A549 (cell line): ENCODE results near the gene PRDM15. TPM values are rescaled to one million over a fixed set of nuclear protein-coding genes. Genes with fewer than 3 reads are reported as not detected.

Source experiments
- ATAC-seq, 2 experiments: fragments of 200-7000 bp in 1 of 2; fragments of >200 bp in 1 of 2; cut with Nextera tagmentation in 1 of 2; cut with Tn5 transposase in 1 of 2; 3 replicates each; pipeline versions ENCODE4 v1.8.0 to v1.9.1; 2018 to 2020; ENCODE audit warnings: mild to moderate bottlenecking in 1 of 2, moderate library complexity in 1 of 2
- CTCF ChIA-PET: fragments of 300-600 bp; sonication (Branson Sonifier 250); formaldehyde crosslinking; extraction: SDS; loops from one replicate; lab custom pipeline; 2021; ENCODE audit warnings: antibody characterized with exemption, inconsistent platforms; lab: Yijun Ruan, JAX
- POLR2A ChIA-PET: fragments of 350-600 bp; formaldehyde crosslinking; extraction: SDS; loops from one replicate; lab custom pipeline; 2021; ENCODE audit warnings: antibody characterized with exemption, inconsistent platforms; lab: Yijun Ruan, JAX
- DNase-seq, 2 experiments: peaks; one replicate each; pipeline versions ENCODE4 v3.0.0 to v3.0.0-alpha.2; 2011 to 2016; ENCODE audit warnings: low read depth in 1 of 2, low spot score in 1 of 2
- FAIRE-seq: peaks from 2 replicates; lab custom pipeline; 2011; peaks lifted over from hg19 to GRCh38; lab: Jason Lieb, UNC
- H3K27ac ChIP-seq, 2 experiments: fragments of >200 bp; sonication (Bioruptor Twin); formaldehyde crosslinking; 3 replicates each; pipeline ENCODE4 v1.5.1; 2016 to 2017
- H3K4me1 ChIP-seq: fragments of >200 bp; sonication (Bioruptor Twin); formaldehyde crosslinking; 3 replicates; pipeline ENCODE4 v1.6.1; 2016
- H3K4me2 ChIP-seq: fragments of >200 bp; sonication (Bioruptor Twin); formaldehyde crosslinking; 3 replicates; pipeline ENCODE4 v1.6.1; 2016
- H3K4me3 ChIP-seq: fragments of >200 bp; sonication (Bioruptor Twin); formaldehyde crosslinking; 3 replicates; pipeline ENCODE4 v1.5.1; 2016
- H3K9me3 ChIP-seq: fragments of >200 bp; sonication (Bioruptor Twin); formaldehyde crosslinking; 3 replicates; pipeline ENCODE4 v1.6.1; 2016
- BCL3 ChIP-seq: fragments of >200 bp; sonication (Bioruptor Twin); formaldehyde crosslinking; IDR thresholded peaks from 3 replicates; pipeline ENCODE4 v1.6.1; 2016
- CBX8 ChIP-seq: fragments of 200-600 bp; sonication (generic); IDR thresholded peaks from 2 replicates; pipeline ENCODE4 v1.6.1; 2016
- CEBPB ChIP-seq, 2 experiments: fragments of >200 bp in 1 of 2; sonication (Bioruptor Twin) in 1 of 2; formaldehyde crosslinking in 1 of 2; IDR thresholded peaks; 2 replicates each; pipeline ENCODE4 v1.6.1; 2012 to 2016
- CHD2 ChIP-seq: fragments of 150-350 bp; IDR thresholded peaks from 2 replicates; pipeline ENCODE4 v1.6.1; 2014; ENCODE audit warnings: low read length; ENCODE audit not compliant: partially characterized antibody
- CTCF ChIP-seq: fragments of >200 bp; sonication (Bioruptor Twin); formaldehyde crosslinking; IDR thresholded peaks from 3 replicates; pipeline ENCODE4 v1.5.1; 2016
- EHF ChIP-seq: fragments of 250-450 bp; sonication (Bioruptor Pico); IDR thresholded peaks from 2 replicates; pipeline ENCODE4 v1.5.0; 2020; ENCODE audit warnings: mild to moderate bottlenecking
- EP300 ChIP-seq, 2 experiments: fragments of >200 bp; sonication (Bioruptor Twin); formaldehyde crosslinking; IDR thresholded peaks; 2 replicates in 1 of 2; 3 replicates in 1 of 2; pipeline ENCODE4 v1.6.1; 2016 to 2017
- FOSB ChIP-seq: fragments of 250-450 bp; sonication (Bioruptor Pico); IDR thresholded peaks from 2 replicates; pipeline ENCODE4 v1.5.0; 2020; ENCODE audit warnings: mild to moderate bottlenecking, moderate library complexity
- FOXS1 ChIP-seq: fragments of 250-450 bp; sonication (Bioruptor Pico); IDR thresholded peaks from 2 replicates; pipeline ENCODE4 v1.5.0; 2020; ENCODE audit warnings: mild to moderate bottlenecking, moderate library complexity
- HOXA7 ChIP-seq: fragments of 250-450 bp; sonication (Bioruptor Pico); IDR thresholded peaks from 2 replicates; pipeline ENCODE4 v1.5.0; 2020; ENCODE audit warnings: mild to moderate bottlenecking, moderate library complexity
- HOXB13 ChIP-seq: fragments of 250-450 bp; sonication (Bioruptor Pico); IDR thresholded peaks from 2 replicates; pipeline ENCODE4 v1.5.0; 2020; ENCODE audit warnings: low read depth, mild to moderate bottlenecking, moderate library complexity
- JUN ChIP-seq, 2 experiments: fragments of >200 bp; sonication (Bioruptor Twin); formaldehyde crosslinking; IDR thresholded peaks; 2 replicates in 1 of 2; 3 replicates in 1 of 2; pipeline ENCODE4 v1.6.1; 2016 to 2017
- JUNB ChIP-seq: fragments of >200 bp; sonication (Bioruptor Twin); formaldehyde crosslinking; IDR thresholded peaks from 2 replicates; pipeline ENCODE4 v1.6.1; 2016
- MAFK ChIP-seq: fragments of 450-650 bp; IDR thresholded peaks from 2 replicates; pipeline ENCODE4 v1.6.1; 2014; ENCODE audit not compliant: partially characterized antibody
- MYC ChIP-seq: IDR thresholded peaks from 2 replicates; pipeline ENCODE4 v1.6.1; 2012; ENCODE audit warnings: mild to moderate bottlenecking, inconsistent platforms, low read length, improper control_type of control experiment, borderline replicate concordance
- NPAS2 ChIP-seq: fragments of 250-450 bp; sonication (Bioruptor Pico); IDR thresholded peaks from 2 replicates; pipeline ENCODE4 v1.8.0; 2022; ENCODE audit warnings: mild to moderate bottlenecking, moderate library complexity, borderline replicate concordance
- NR3C1 ChIP-seq: fragments of >200 bp; sonication (Bioruptor Twin); formaldehyde crosslinking; IDR thresholded peaks from 3 replicates; pipeline ENCODE4 v1.6.1; 2017
- PBX3 ChIP-seq: IDR thresholded peaks from 2 replicates; pipeline ENCODE4 v1.6.1; 2012
- POLR2AphosphoS2 ChIP-seq: conservative IDR thresholded peaks from 2 replicates; pipeline ENCODE4 v1.6.1; 2012; ENCODE audit warnings: low read length, improper control_type of control experiment, inconsistent platforms
- RAD21 ChIP-seq, 2 experiments: fragments of >200 bp in 1 of 2; sonication (Bioruptor Twin) in 1 of 2; formaldehyde crosslinking in 1 of 2; IDR thresholded peaks in 1 of 2; conservative IDR thresholded peaks in 1 of 2; 2 replicates in 1 of 2; 3 replicates in 1 of 2; pipeline ENCODE4 v1.6.1; 2012 to 2018; ENCODE audit warnings: inconsistent platforms in 1 of 2
- RFX5 ChIP-seq: fragments of 450-650 bp; IDR thresholded peaks from 2 replicates; pipeline ENCODE4 v1.7.1; 2014; ENCODE audit warnings: antibody characterized with exemption, mild to moderate bottlenecking, moderate library complexity
- USF2 ChIP-seq: fragments of 450-650 bp; IDR thresholded peaks from 2 replicates; pipeline ENCODE4 v1.6.1; 2014; ENCODE audit warnings: antibody characterized with exemption
- ZC3H11A ChIP-seq: fragments of 450-650 bp; IDR thresholded peaks from 2 replicates; pipeline ENCODE4 v1.6.1; 2014; ENCODE audit warnings: antibody characterized with exemption, mild to moderate bottlenecking
- WGBS: methylation state at CpG from one replicate; pipeline ENCODE4 v1.1.6; 2017; ENCODE audit errors: missing lambda C conversion rate; 5-methylcytosine and 5-hydroxymethylcytosine counted together
- polyA plus RNA-seq, 4 experiments: library from polyadenylated mRNA; depleted of rRNA in 3 of 4; stranded (reverse); fragments of >200 nt; fragmentation: RNase III in 1 of 4; extraction: RNeasy Plus Mini Kit Qiagen cat#74134 plus additional on column Dnase treatment in 1 of 4; gene quantifications; 2 replicates in 3 of 4; 3 replicates in 1 of 4; pipeline ENCODE4 v1.2.3, GENCODE V29; 2011 to 2017

PRDM15 gene
- polyA plus RNA-seq, 2 of the 4 experiments (the other 2 are of a cell fraction), result 4.5 to 6.1 TPM

GRCh38 chr21:41919666-41920398, 40.7 kb upstream of the PRDM15 start:
- FAIRE-seq, result no peak
- ChIA-PET CTCF (interaction anchor here (0.8 kb wide), 1 partner anchor 24 kb away, joined by 3 read pairs; no protein-coding TSS in a partner anchor), POLR2A (no interaction called here)
- no peak overlapping the region for H3K4me2 ChIP-seq
- H3K4me1 ChIP-seq, result no peaks in the 10 kb centered on the region
- no peak for TF ChIP-seq EHF (CRISPR knock-in tag)
- TF ChIP-seq EP300 (IDR thresholded peaks at IDR 0.05), result no peak
- TF ChIP-seq FOSB (CRISPR knock-in tag), result no peak
- no peak for TF ChIP-seq PBX3
- TF ChIP-seq NPAS2 (CRISPR knock-in tag), result no peak
- TF ChIP-seq HOXA7 (CRISPR knock-in tag), result no peak
- TF ChIP-seq CEBPB (IDR thresholded peaks at IDR 0.05), result no peak
- no peak for TF ChIP-seq BCL3
- TF ChIP-seq RAD21 (conservative IDR thresholded peaks at IDR 0.05 in 1 of 2, IDR thresholded peaks at IDR 0.05 in 1 of 2), result no peak
- TF ChIP-seq CBX8, result no peak
- TF ChIP-seq FOXS1 (CRISPR knock-in tag), result no peak
- TF ChIP-seq NR3C1, result no peak
- TF ChIP-seq JUN (IDR thresholded peaks at IDR 0.05), result no peak
- TF ChIP-seq RFX5, result no peak
- TF ChIP-seq CHD2, result no peak
- TF ChIP-seq ZC3H11A, result no peak
- TF ChIP-seq HOXB13 (CRISPR knock-in tag), result no peak
- no peak for TF ChIP-seq MAFK
- TF ChIP-seq, all 56 proteins: peak for 0
- H3K9me3 ChIP-seq, result no peaks in the 10 kb centered on the region
- 93% methylated on average over 14 of the region's 15 CpGs for WGBS
- no peak overlapping the region for H3K4me3 ChIP-seq
- DNase-seq (no peak), ATAC-seq (no peak)
- no peak overlapping the region for H3K27ac ChIP-seq

GRCh38 chr21:41918561-41919358, 39.6 kb upstream of the PRDM15 start:
- H3K27ac ChIP-seq, result no peak overlapping the region
- no peaks in the 10 kb centered on the region for H3K9me3 ChIP-seq
- ATAC-seq, result no peak
- H3K4me1 ChIP-seq, result no peaks in the 10 kb centered on the region
- TF ChIP-seq CTCF (no peak), JUN (IDR thresholded peaks at IDR 0.05) (no peak), MYC (no peak), MAFK (no peak), JUNB (no peak), CEBPB (IDR thresholded peaks at IDR 0.05) (no peak), HOXA7 (CRISPR knock-in tag) (no peak), POLR2AphosphoS2 (no peak), NPAS2 (CRISPR knock-in tag) (no peak), USF2 (no peak)
- POLR2A ChIA-PET, result no interaction called here
- CTCF ChIA-PET, result no interaction called here
- DNase-seq, result no peak
- FAIRE-seq, result no peak
- no peak overlapping the region for H3K4me3 ChIP-seq
- WGBS, result 92% methylated on average over 14 of the region's 15 CpGs
- no peak overlapping the region for H3K4me2 ChIP-seq
